GM10248 (cell line): Measurements from ENCODE around the gene C3orf18.
A peak's percentile ranks its signal among the peaks of the same experiment; 100 is the strongest.

Source experiments
- CTCF ChIA-PET: fragments of 300-600 bp; sonication (Branson Sonifier 250); formaldehyde crosslinking; extraction: SDS; loops from one replicate; lab custom pipeline; 2021; ENCODE audit warnings: antibody characterized with exemption; lab: Yijun Ruan, JAX
- POLR2A ChIA-PET: fragments of 350-650 bp; sonication (Branson Sonifier 250); formaldehyde crosslinking; extraction: SDS; loops from one replicate; lab custom pipeline; 2020; ENCODE audit warnings: antibody characterized with exemption; lab: Yijun Ruan, JAX
- DNase-seq: peaks from one replicate; pipeline ENCODE4 v3.0.0; 2012; ENCODE audit errors: extremely low spot score
- CTCF ChIP-seq: IDR thresholded peaks from 2 replicates; pipeline ENCODE4 v1.5.1; 2012; ENCODE audit warnings: mild to moderate bottlenecking, low read depth; ENCODE audit errors: extremely low read depth, missing control alignments, control extremely low read depth

C3orf18 gene

GRCh38 chr3:50542177-50543034 lies 25.1 kb downstream of the C3orf18 start:
- POLR2A ChIA-PET: no interaction called here
- TF ChIP-seq CTCF: peak; percentile 82
- DNase-seq: peak; percentile 85
- CTCF ChIA-PET: interaction anchor here (0.7 to 4.6 kb wide), 47 partner anchors 8 to 267 kb away, joined by 3 to 70 read pairs (median 4); partner anchors contain the start of genes C3orf18, CACNA2D2, CISH and CYB561D2

GRCh38 chr3:50539356-50540286 lies 27.9 kb downstream of the C3orf18 start:
- TF ChIP-seq CTCF: no peak
- POLR2A ChIA-PET: no interaction called here
- DNase-seq: no peak
- CTCF ChIA-PET: interaction anchor here (1.0 to 2.2 kb wide), 2 partner anchors 103 to 192 kb away, joined by 4 to 8 read pairs; no protein-coding TSS in a partner anchor

- ChIA-PET CTCF (interaction anchor here (1.0 to 1.6 kb wide), 3 partner anchors 12 to 190 kb away, joined by 3 to 5 read pairs (median 4); no protein-coding TSS in a partner anchor), POLR2A (no interaction called here)
- no peak for TF ChIP-seq CTCF
These were observed 30.0 kb downstream of the C3orf18 start for GRCh38 chr3:50537421-50538129.

GRCh38 chr3:50536471-50537180 lies 30.9 kb downstream of the C3orf18 start:
- POLR2A ChIA-PET: no interaction called here
- DNase-seq: no peak
- no peak for TF ChIP-seq CTCF
- CTCF ChIA-PET: interaction anchor here (1.0 to 2.6 kb wide), 4 partner anchors 12 to 78 kb away, joined by 3 to 10 read pairs (median 4); no protein-coding TSS in a partner anchor

More at GRCh38 chr3:50537421-50538129, 30.0 kb downstream of the C3orf18 start:
- no peak for DNase-seq

- POLR2A ChIA-PET: no interaction called here
- no peak for TF ChIP-seq CTCF
- DNase-seq: no peak
- CTCF ChIA-PET: interaction anchor here (0.8 to 2.6 kb wide), 3 partner anchors 8 to 16 kb away, joined by 3 to 10 read pairs (median 4); no protein-coding TSS in a partner anchor
These were observed 32.7 kb downstream of the C3orf18 start for GRCh38 chr3:50534681-50535330.
